NCI-H187 (cell line): Measurements from ENCODE around the gene SEBOX.
A peak's percentile ranks its signal among the peaks of the same experiment; 100 is the strongest.

ENCODE experiments used
- DNase-seq, 2 experiments: peaks; one replicate each; lab custom pipeline; 2025; lab: John Stamatoyannopoulos, UW

The SEBOX gene

DNA sequence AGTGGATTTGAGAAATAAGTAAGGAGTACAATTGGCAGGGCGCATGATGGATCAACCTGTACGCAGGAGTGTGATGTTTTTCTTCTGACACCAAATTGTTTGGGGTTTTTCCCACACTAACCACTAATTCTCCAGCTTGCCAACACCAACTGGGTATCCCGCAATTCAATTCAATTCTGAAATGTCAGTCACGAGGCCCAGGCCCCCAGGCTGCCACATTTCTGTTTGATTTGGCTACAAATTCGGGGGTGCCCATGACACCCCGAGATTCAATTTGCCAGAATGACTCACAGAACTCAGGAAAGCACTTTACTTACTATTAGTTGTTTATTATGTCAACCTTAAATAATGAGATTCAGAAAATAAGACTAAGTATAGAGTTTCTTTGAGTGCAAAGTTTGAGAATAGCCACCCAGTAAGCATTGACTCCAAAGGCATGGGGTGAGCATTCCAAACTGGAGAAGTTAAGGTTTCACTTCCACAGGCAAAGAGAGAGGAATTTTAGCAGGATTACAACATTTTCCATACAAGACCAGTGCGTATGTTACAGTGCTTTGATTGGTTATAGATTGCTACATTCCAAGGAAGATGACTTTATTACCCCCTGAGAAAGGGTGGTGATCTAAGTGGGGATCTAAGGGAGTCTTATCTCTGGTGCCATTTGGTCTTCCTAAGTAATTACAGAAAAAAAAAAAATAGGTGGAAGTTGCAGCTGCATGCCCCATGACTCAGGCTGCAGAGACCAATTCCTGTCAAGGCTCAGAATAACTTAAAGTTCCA lies 29.5 kb upstream of the SEBOX start:
- DNase-seq = no peak

DNA sequence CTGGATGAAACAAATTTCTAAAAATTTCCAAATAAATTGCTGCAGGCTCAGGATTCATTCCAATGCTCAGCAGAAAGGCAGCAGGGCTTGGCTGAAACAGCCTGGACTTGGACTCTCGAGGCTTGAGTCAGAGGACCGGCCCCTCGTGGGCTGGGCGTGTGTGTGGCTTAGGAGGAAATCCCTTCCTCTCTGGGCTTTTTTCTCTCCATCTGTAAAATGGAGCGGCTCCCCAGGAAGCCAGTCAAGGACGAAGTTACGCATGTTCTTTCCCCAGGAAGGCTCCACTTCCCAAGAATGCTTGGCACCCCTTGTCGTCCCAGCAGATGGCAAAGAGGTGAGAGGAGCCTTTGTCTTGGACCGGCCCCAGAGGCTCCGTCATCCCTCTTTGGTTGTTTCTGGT lies 27.5 kb upstream of the SEBOX start:
- no peak for DNase-seq

DNA sequence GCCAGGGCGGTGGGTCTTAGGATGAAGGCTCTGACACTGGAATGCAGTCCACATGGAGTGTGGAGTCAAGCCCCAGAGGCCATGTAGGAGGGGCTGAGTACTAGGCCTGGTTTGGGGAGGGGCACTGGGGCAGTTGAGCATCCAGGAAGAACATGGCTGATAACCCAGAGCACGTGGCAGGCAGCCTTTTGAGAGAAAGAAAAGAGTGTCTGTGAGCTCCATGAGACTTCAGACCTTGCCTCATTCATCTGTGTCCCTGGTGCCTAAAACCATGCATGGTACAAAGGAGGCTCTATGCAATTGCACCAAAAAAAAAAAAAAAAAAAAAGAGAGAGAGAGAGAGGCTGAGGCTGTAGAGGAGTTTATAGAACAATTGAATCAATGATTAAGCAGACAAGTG lies 26.4 kb upstream of the SEBOX start:
- no peak for DNase-seq

- no peak for DNase-seq
These were observed 26.0 kb upstream of the SEBOX start for GRCh38 chr17:28390984-28391383.

- DNase-seq = no peak
These were observed 25.6 kb upstream of the SEBOX start for GRCh38 chr17:28390563-28390962.

DNA sequence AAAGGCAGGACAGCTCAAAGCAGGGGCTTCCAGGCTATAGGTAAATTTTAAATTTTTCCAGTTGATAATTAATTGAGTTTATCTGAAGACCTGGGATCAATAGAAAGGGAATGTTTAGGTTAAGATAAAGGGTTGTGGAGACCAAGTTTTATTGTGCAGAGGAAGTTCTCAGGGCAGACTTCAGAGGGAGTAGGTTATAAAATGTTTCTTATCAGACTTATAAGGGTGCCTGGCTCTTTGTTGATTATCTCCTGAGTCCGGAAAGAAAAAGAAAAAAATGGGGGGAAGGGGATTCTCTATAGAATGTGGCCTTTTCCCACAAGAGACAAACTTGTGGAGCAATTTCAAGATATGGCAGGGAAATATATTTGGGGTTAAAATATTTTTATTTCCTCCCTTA lies 25.1 kb upstream of the SEBOX start:
- DNase-seq = no peak

DNA sequence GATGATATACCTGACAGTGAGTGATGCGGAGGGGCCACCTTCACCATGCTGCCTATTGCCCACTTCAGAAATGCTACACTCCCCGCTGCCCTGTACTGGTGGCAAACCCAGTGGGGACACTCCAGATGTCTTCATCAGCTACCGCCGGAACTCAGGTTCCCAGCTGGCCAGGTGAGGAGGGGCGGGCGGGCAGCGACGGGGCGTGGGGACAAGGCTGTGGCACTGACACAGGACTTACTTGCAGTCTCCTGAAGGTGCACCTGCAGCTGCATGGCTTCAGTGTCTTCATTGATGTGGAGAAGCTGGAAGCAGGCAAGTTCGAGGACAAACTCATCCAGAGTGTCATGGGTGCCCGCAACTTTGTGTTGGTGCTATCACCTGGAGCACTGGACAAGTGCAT lies 23.1 kb upstream of the SEBOX start:
- no peak for DNase-seq

- DNase-seq = no peak
These were observed 21.4 kb upstream of the SEBOX start for GRCh38 chr17:28386391-28386790.

DNA sequence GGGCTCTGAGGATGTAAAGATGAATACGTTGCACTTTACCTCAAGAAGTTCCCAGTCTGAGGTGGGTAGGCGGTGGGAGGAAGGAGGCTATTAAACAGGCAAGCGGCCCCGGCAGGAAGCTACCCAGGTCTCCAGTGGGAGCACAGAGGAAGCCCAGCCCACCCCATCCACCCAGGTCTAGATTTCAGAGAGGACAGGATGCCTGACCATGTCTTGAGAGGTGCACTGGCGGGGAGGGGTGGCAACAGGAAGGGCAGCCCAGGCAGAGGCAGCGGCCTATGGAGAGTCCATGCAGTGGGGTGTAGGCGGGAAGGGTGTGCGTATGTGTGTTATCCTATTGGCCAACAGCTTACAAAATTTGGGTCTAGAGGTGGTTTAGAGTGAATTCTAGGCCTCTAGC lies 20.4 kb upstream of the SEBOX start:
- DNase-seq = no peak

- no peak for DNase-seq
These were observed 20.0 kb upstream of the SEBOX start for GRCh38 chr17:28385037-28385400.

DNA sequence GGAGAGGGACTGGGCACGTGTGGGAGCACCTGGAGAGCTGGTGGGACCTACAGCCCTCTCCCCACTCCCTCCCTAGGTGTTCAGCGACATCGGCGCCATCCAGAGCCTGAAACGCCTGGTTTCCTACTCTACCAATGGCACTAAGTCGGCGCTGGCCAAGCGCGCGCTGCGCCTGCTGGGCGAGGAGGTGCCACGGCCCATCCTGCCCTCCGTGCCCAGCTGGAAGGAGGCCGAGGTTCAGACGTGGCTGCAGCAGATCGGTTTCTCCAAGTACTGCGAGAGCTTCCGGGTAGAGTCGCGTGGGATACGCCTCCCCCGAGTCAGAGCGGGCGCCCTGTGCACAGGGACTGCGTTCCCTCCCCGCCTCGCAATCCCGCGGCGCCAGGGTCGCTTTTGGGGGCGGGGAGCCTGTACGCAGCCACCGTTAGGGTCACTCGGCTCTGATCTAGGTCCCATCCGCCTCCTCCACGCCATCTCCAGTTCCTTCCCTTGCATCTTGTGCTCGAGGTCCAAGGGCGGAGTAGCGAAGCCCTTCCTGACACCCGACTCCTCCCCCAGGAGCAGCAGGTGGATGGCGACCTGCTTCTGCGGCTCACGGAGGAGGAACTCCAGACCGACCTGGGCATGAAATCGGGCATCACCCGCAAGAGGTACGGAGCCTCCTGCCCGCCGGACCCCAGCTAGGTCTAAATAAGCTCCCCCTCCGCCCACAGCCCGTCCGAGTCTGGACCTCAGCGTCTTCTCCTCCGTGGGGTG lies 19.5 kb upstream of the SEBOX start:
- peak; percentile 36 to 85 for DNase-seq

- DNase-seq = no peak
These were observed 16.3 kb upstream of the SEBOX start for GRCh38 chr17:28381141-28381825.

- DNase-seq = no peak
These were observed 15.1 kb upstream of the SEBOX start for GRCh38 chr17:28379814-28380801.

DNA sequence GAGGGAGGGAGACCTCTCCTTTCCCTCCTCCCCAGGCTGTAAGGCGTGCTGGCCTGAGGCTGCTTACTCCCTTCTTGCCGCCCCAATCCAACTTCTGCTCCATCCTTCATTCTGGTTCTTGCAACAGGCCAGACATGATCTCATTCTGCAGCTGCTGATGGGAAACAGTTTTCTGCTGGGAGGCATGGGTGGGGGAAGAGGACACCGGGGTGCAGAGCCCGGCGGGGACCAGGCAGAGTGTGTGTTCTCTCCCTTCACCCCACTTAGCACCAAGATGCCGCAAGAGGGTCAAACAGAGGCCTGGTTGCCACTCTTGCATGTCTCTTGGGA lies 7.9 kb upstream of the SEBOX start:
- no peak for DNase-seq

DNA sequence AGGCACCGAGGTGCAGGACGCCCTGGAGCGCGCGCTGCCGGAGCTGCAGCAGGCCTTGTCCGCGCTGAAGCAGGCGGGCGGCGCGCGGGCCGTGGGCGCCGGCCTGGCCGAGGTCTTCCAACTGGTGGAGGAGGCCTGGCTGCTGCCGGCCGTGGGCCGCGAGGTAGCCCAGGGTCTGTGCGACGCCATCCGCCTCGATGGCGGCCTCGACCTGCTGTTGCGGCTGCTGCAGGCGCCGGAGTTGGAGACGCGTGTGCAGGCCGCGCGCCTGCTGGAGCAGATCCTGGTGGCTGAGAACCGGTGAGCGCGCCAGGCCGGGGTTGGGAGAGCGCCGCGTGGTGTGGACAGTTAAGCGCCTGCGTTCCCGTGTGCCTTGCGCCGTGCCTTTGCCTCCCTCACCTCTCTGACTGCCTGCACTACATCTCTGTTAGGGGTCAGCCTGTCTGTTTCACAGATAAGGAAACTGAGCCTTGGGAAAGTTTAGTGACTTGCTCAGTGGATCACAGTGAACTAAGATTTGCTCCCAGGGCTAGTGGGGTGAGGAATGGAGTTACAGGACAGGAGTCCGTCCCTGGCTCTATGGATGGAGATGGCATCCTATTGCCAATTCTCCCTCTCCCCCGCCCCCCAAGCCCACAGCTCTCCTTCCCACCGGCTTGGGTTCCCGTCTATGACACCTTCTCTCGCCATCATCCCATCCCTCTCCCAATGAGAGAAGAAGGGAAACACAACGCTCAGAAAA lies 7.4 kb upstream of the SEBOX start:
- no peak for DNase-seq

DNA sequence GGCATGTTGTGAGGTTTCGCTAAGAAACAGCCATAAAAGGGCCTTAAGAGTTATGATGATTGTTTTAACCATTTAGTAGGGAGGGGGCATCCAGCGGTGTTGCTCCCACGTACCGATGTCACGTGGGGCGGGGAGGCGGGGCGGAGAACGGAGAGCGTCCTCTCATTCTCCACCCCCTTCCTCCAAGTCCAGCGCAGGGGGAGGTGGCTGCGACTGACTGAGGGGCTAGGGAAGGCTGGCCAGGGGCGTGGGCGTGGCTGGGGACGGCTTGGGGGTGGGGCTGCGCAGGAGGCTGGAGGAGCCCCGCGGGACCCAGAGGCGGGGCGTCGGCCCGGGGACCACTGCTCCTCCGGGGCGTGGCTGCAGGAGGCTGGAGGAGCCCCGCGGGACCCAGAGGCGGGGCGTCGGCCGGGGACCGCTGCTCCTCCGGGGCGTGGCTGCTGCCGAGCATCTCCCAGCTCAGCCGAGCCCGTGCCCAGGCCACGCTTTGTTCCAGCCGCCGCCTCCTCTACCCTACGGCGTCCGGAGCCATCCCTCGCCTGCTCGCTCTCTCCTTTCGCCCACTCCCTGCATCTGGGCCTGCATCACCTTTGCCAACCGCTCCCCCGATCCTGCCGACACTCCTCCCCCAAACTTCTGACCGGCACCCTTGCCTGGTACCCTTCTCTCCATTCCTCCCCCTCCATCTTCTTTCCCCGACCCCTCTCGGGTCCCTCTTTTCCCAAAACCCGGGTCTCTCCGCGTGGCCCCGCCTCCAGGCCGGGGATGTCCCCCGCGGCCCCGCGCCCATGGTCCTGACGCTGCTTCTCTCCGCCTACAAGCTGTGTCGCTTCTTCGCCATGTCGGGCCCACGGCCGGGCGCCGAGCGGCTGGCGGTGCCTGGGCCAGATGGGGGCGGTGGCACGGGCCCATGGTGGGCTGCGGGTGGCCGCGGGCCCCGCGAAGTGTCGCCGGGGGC lies 6.5 kb upstream of the SEBOX start, which contains the start of gene SARM1:
Gene SARM1, plus strand, starts transcription at position 450 of the 958 bp plus-strand sequence. Its CDS starts 339 bp downstream, at position 789.
- DNase-seq = peak; percentile 48 to 89

- no peak for DNase-seq
These were observed 5.7 kb upstream of the SEBOX start for GRCh38 chr17:28370744-28371103.

- no peak for DNase-seq
These were observed 5.2 kb upstream of the SEBOX start, which contains the start of gene VTN for GRCh38 chr17:28370035-28370743. VTN (minus strand) TSS chr17:28370307; CDS start chr17:28370203, 104 bp downstream.

DNA sequence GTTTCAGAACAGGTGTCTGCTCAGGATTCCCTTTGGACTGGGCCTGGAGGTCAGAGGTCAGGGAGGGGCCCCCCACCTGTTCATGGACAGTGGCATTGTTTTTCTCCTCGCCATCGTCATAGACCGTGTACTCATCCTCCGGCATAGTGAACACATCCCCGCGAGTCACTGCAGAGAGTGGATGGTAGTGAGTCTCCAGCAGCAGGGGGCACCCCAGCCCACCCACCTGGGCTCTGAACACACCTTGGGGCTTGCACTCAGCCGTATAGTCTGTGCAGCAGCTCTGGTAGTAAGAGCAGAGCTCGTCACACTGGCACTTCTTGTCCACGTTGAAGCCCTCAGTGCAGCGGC lies 4.7 kb upstream of the SEBOX start:
- no peak for DNase-seq
